Kidney epithelial cell (primary cell): ENCODE results near the gene PIEZO1. TPM values are rescaled to one million over a fixed set of nuclear protein-coding genes. Genes with fewer than 3 reads are reported as not detected.

Source experiments
- DNase-seq: peaks from one replicate; pipeline ENCODE4 v3.0.0-alpha.2; 2010; ENCODE audit warnings: low read depth
- H3K27me3 ChIP-seq: 2 replicates; pipeline ENCODE4 v1.6.0; 2011; ENCODE audit warnings: low read length; ENCODE audit not compliant: control insufficient read depth, insufficient read depth
- H3K36me3 ChIP-seq: 2 replicates; pipeline ENCODE4 v1.5.1; 2011; ENCODE audit warnings: low read length; ENCODE audit not compliant: control insufficient read depth, insufficient read depth
- H3K4me3 ChIP-seq: 2 replicates; pipeline ENCODE4 v1.5.1; 2011; ENCODE audit warnings: low read depth, mild to moderate bottlenecking, control low read depth, low read length
- total RNA-seq: library from RNA; depleted of rRNA; stranded (reverse); fragments of >200 nt; gene quantifications from 2 replicates; pipeline ENCODE4 v1.2.3, GENCODE V29; 2015
- TF ChIP-seq, protein P1 (sequence below): IDR thresholded peaks from 2 replicates; pipeline ENCODE4 v1.5.1; 2011; ENCODE audit warnings: mild to moderate bottlenecking, moderate library complexity, low read length, control low read depth, inconsistent platforms; ENCODE audit not compliant: insufficient read depth, poor library complexity, severe bottlenecking

Gene PIEZO1
- total RNA-seq, 1 donor from 2014 or later = 309 TPM

- TF ChIP-seq, protein P1, sequence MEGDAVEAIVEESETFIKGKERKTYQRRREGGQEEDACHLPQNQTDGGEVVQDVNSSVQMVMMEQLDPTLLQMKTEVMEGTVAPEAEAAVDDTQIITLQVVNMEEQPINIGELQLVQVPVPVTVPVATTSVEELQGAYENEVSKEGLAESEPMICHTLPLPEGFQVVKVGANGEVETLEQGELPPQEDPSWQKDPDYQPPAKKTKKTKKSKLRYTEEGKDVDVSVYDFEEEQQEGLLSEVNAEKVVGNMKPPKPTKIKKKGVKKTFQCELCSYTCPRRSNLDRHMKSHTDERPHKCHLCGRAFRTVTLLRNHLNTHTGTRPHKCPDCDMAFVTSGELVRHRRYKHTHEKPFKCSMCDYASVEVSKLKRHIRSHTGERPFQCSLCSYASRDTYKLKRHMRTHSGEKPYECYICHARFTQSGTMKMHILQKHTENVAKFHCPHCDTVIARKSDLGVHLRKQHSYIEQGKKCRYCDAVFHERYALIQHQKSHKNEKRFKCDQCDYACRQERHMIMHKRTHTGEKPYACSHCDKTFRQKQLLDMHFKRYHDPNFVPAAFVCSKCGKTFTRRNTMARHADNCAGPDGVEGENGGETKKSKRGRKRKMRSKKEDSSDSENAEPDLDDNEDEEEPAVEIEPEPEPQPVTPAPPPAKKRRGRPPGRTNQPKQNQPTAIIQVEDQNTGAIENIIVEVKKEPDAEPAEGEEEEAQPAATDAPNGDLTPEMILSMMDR = no peak
- Histone ChIP-seq H3K36me3 (peaks cover 2% of the 10 kb centered on the region), H3K27me3 (no peaks in the 10 kb centered on the region), H3K4me3 (no peak overlapping the region)
- no peak for DNase-seq
These were observed 51.2 kb downstream of the PIEZO1 start for GRCh38 chr16:88733630-88734360.

- Histone ChIP-seq H3K27me3 (no peaks in the 10 kb centered on the region), H3K4me3 (no peak overlapping the region), H3K36me3 (peaks cover 2% of the 10 kb centered on the region)
- no peak for DNase-seq
- TF ChIP-seq, protein P1 = no peak
These were observed 52.1 kb downstream of the PIEZO1 start for GRCh38 chr16:88732961-88733294.

DNA sequence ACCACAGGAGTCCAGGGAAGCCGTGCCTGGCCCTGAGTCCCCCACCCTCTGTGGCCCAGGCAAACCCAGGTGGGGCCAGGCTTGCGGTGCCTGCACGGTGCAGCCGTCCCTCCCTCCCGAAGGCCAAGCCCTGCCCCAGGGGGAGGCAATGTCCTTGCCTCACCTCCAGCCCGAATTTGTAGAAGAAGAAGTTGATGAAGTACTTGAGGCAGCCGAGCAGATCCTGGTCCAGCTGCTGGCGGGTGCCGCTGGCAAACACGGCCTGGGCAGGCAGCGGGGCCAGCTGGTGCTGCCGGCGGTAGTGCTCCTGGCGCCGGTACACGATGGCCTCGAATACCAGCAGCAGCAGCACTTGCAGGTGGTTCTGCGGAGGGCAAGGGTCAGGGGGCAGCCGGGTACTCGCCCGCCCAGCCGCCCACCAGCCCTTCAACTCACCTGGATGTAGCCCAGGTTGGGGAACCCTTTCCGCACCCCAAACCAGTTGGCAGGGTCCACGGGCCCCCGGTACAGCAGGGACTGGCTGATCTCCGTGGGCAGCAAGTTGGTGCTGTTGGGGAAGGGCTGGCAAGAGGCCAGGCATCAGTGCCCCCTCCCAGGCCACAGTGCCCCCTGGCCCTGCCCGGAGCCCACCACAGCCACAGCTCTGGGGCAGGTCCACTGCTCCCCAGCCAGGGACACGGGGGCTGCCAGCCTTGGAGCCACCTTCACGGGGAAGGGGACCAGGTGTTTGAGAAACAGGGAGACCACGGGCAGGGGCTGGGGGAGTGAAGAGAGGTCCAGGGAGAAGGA lies 52.7 kb downstream of the PIEZO1 start:
- DNase-seq = no peak
- H3K27me3 ChIP-seq = no peaks in the 10 kb centered on the region
- H3K4me3 ChIP-seq = no peak overlapping the region
- H3K36me3 ChIP-seq = peaks cover 2% of the 10 kb centered on the region
- TF ChIP-seq, protein P1 = no peak

- DNase-seq = no peak
- no peak overlapping the region for H3K4me3 ChIP-seq
- H3K27me3 ChIP-seq = no peaks in the 10 kb centered on the region
- TF ChIP-seq, protein P1 = no peak
- peaks cover 2% of the 10 kb centered on the region for H3K36me3 ChIP-seq
These were observed 53.3 kb downstream of the PIEZO1 start for GRCh38 chr16:88731699-88732098.

DNA sequence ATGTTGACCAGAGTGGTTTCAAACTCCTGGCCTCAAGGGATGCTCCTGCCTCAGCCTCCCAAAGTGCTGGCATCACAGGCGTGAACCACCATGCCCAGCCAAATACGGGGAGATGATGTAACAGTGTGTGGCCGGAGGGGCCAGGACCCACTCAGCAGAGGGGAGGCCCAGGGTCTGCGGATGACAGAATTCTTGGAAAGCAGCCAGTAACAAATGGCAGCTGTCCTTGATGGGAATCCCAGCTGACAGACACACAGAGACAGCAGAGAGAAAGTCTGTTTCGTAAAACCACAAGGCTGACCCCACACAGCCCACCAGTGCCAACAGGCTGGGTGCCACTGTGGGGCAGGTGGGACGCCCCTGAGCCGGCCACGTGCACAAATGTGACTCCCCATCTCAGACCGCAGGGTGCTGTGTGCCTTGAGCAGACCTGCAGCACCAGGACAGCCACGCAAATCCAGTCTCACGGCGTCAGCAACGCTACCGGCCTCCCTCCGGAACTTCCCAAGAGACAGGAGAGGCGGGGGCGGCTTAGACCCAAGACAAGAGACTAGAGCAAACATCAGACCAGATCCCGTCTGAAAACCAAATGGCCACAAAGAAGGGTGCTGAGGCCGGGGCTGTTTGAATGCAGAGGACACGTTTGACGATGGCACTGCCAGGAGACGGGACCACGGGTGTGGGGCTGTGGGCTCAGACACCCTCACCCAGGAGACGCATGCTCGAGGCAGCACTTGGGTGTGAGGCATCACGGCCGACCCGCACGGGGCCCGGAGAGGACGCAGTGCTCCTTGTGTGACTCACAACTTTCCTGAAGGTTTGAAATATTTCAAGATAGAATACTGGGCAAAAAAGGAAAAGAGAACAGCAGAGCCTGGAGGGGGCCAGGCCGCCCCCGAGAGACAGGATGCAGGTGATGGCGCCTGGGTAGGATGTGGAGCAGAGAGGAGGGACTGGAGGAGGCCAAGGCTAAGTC lies 54.1 kb downstream of the PIEZO1 start:
- TF ChIP-seq, protein P1 = no peak
- peaks cover 5% of the 10 kb centered on the region for H3K36me3 ChIP-seq
- DNase-seq = no peak
- H3K4me3 ChIP-seq = no peak overlapping the region
- H3K27me3 ChIP-seq = no peaks in the 10 kb centered on the region
